H1 (cell line): ENCODE data around the gene CHPT1. TPM values are rescaled to one million over a fixed set of nuclear protein-coding genes. Genes with fewer than 3 reads are reported as not detected.

Experiments
- NRF1 ChIP-seq: IDR thresholded peaks from 2 replicates; pipeline ENCODE4 v1.6.1; 2011; ENCODE audit warnings: mild to moderate bottlenecking, low read depth, low read length, improper control_type of control experiment
- PHF8 ChIP-seq: fragments of 200-600 bp; sonication (generic); conservative IDR thresholded peaks from 2 replicates; pipeline ENCODE4 v1.7.1; 2012; ENCODE audit warnings: low read depth, mild to moderate bottlenecking, inconsistent platforms, low read length, moderate library complexity
- POLR2AphosphoS5 ChIP-seq: IDR thresholded peaks from 2 replicates; pipeline ENCODE4 v1.6.1; 2011; ENCODE audit warnings: low read depth, low read length
- RBBP5 ChIP-seq: IDR thresholded peaks from 2 replicates; pipeline ENCODE4 v1.7.1; 2012; ENCODE audit warnings: low read depth, mild to moderate bottlenecking, inconsistent platforms, low read length, moderate library complexity, borderline replicate concordance
- RFX5 ChIP-seq: IDR thresholded peaks from 2 replicates; pipeline ENCODE4 v1.6.1; 2011; ENCODE audit warnings: low read depth, low read length, improper control_type of control experiment, borderline replicate concordance
- SP1 ChIP-seq: IDR thresholded peaks from 2 replicates; pipeline ENCODE4 v1.6.1; 2011; ENCODE audit warnings: low read depth, low read length
- SUZ12 ChIP-seq: fragments of 200-600 bp; sonication (generic); IDR thresholded peaks from 2 replicates; pipeline ENCODE4 v1.6.1; 2012; ENCODE audit warnings: mild to moderate bottlenecking, inconsistent platforms, low read length, moderate library complexity, mixed read lengths
- TAF1 ChIP-seq: IDR thresholded peaks from 2 replicates; pipeline ENCODE4 v1.6.1; 2011; ENCODE audit warnings: mild to moderate bottlenecking, low read depth, low read length
- polyA plus RNA-seq, 7 experiments: library from polyadenylated mRNA; depleted of rRNA in 3 of 7; stranded (reverse) in 5 of 7; unstranded in 2 of 7; fragments of >200 nt in 5 of 7; fragments of 200-250 nt in 2 of 7; gene quantifications; 1 replicate in 5 of 7; 2 replicates in 1 of 7; 4 replicates in 1 of 7; pipeline versions ENCODE4 v1.2.1 to v1.2.3, GENCODE V29; 2011 to 2013; ENCODE audit warnings: missing spikeins in 2 of 7, mixed read lengths in 2 of 7
- total RNA-seq: library from RNA; stranded (reverse); fragmentation: NEBNext Ultra II Directional; extraction: Animal tissue kit (Norgen Biotek cat#: 25700); gene quantifications from 2 replicates; pipeline ENCODE4 v1.2.1, GENCODE V29; 2021
- TF ChIP-seq, protein P1 (sequence below): fragments of 300-600 bp; sonication (generic); IDR thresholded peaks from 2 replicates; pipeline ENCODE4 v1.7.1; 2012; ENCODE audit warnings: low read length, moderate library complexity, mild to moderate bottlenecking, inconsistent platforms; ENCODE audit not compliant: insufficient replicate concordance
- TF ChIP-seq, protein P2 (sequence below): IDR thresholded peaks from 2 replicates; pipeline ENCODE4 v1.6.1; 2011; ENCODE audit warnings: low read depth, mild to moderate bottlenecking, low read length; ENCODE audit not compliant: insufficient read depth
- TF ChIP-seq, protein P3 (sequence below): IDR thresholded peaks from 2 replicates; pipeline ENCODE4 v1.6.1; 2012; ENCODE audit warnings: inconsistent platforms

CHPT1 gene
- total and polyA plus RNA-seq, 2 of the 8 experiments (the other 6 are each of a cell fraction or from before 2014, with no cell fraction given): 13.3 to 22.5 TPM

DNA sequence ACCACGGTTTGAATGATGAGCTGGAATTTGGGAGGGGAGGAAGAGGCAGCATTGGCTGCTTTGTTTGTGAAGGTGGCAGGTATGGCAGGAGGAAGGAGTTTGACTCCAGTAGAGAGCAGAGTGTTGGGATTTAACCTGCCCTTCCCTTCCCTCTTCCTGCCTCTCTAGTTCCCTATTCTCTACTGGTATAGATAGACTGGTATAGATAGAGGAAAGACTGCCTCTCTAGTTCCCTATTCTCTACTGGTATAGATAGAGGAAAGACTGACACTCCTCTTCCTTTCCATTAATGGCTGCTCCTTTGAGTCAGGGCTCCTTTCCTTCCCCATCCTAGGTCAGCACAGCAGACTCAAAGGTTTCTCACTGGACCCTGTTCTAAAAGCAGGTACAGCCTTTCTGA lies 50.3 kb downstream of the CHPT1 start (continued):
- TF ChIP-seq, protein P1, sequence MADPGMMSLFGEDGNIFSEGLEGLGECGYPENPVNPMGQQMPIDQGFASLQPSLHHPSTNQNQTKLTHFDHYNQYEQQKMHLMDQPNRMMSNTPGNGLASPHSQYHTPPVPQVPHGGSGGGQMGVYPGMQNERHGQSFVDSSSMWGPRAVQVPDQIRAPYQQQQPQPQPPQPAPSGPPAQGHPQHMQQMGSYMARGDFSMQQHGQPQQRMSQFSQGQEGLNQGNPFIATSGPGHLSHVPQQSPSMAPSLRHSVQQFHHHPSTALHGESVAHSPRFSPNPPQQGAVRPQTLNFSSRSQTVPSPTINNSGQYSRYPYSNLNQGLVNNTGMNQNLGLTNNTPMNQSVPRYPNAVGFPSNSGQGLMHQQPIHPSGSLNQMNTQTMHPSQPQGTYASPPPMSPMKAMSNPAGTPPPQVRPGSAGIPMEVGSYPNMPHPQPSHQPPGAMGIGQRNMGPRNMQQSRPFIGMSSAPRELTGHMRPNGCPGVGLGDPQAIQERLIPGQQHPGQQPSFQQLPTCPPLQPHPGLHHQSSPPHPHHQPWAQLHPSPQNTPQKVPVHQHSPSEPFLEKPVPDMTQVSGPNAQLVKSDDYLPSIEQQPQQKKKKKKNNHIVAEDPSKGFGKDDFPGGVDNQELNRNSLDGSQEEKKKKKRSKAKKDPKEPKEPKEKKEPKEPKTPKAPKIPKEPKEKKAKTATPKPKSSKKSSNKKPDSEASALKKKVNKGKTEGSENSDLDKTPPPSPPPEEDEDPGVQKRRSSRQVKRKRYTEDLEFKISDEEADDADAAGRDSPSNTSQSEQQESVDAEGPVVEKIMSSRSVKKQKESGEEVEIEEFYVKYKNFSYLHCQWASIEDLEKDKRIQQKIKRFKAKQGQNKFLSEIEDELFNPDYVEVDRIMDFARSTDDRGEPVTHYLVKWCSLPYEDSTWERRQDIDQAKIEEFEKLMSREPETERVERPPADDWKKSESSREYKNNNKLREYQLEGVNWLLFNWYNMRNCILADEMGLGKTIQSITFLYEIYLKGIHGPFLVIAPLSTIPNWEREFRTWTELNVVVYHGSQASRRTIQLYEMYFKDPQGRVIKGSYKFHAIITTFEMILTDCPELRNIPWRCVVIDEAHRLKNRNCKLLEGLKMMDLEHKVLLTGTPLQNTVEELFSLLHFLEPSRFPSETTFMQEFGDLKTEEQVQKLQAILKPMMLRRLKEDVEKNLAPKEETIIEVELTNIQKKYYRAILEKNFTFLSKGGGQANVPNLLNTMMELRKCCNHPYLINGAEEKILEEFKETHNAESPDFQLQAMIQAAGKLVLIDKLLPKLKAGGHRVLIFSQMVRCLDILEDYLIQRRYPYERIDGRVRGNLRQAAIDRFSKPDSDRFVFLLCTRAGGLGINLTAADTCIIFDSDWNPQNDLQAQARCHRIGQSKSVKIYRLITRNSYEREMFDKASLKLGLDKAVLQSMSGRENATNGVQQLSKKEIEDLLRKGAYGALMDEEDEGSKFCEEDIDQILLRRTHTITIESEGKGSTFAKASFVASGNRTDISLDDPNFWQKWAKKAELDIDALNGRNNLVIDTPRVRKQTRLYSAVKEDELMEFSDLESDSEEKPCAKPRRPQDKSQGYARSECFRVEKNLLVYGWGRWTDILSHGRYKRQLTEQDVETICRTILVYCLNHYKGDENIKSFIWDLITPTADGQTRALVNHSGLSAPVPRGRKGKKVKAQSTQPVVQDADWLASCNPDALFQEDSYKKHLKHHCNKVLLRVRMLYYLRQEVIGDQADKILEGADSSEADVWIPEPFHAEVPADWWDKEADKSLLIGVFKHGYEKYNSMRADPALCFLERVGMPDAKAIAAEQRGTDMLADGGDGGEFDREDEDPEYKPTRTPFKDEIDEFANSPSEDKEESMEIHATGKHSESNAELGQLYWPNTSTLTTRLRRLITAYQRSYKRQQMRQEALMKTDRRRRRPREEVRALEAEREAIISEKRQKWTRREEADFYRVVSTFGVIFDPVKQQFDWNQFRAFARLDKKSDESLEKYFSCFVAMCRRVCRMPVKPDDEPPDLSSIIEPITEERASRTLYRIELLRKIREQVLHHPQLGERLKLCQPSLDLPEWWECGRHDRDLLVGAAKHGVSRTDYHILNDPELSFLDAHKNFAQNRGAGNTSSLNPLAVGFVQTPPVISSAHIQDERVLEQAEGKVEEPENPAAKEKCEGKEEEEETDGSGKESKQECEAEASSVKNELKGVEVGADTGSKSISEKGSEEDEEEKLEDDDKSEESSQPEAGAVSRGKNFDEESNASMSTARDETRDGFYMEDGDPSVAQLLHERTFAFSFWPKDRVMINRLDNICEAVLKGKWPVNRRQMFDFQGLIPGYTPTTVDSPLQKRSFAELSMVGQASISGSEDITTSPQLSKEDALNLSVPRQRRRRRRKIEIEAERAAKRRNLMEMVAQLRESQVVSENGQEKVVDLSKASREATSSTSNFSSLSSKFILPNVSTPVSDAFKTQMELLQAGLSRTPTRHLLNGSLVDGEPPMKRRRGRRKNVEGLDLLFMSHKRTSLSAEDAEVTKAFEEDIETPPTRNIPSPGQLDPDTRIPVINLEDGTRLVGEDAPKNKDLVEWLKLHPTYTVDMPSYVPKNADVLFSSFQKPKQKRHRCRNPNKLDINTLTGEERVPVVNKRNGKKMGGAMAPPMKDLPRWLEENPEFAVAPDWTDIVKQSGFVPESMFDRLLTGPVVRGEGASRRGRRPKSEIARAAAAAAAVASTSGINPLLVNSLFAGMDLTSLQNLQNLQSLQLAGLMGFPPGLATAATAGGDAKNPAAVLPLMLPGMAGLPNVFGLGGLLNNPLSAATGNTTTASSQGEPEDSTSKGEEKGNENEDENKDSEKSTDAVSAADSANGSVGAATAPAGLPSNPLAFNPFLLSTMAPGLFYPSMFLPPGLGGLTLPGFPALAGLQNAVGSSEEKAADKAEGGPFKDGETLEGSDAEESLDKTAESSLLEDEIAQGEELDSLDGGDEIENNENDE: no peak
- TF ChIP-seq RBBP5 (no peak), POLR2AphosphoS5 (no peak), SP1 (no peak), NRF1 (no peak), TAF1 (no peak), RFX5 (no peak), SUZ12 (no peak), PHF8 (no peak)
- TF ChIP-seq, protein P2, sequence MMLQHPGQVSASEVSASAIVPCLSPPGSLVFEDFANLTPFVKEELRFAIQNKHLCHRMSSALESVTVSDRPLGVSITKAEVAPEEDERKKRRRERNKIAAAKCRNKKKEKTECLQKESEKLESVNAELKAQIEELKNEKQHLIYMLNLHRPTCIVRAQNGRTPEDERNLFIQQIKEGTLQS: no peak
- TF ChIP-seq, protein P3, sequence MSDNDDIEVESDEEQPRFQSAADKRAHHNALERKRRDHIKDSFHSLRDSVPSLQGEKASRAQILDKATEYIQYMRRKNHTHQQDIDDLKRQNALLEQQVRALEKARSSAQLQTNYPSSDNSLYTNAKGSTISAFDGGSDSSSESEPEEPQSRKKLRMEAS: no peak
